DLD1 (cell line): ENCODE data around the gene CPT1B.
"Not testable (repeated sequence)": the region's sequence is repeated elsewhere in the genome, so short reads cannot be mapped to it uniquely, and the experiment has no call there.

Experiments used
- in situ Hi-C: cut with HindIII; loops from 2 replicates; pipeline ENCODE4 v1.10.0; 2017; ENCODE audit warnings: low sequenced_read_pairs

CPT1B gene

GRCh38 chr22:50577987-50578775 lies at the start of gene CPT1B:
Gene CPT1B (minus strand): TSS chr22:50578427. CDS start chr22:50577915, 512 bp downstream.
- in situ Hi-C loops, result no loop called here

GRCh38 chr22:50626850-50627641 lies 48.8 kb upstream of the CPT1B start:
- in situ Hi-C loops, result no loop called here

- in situ Hi-C loops, result no loop called here
Observed at GRCh38 chr22:50626314-50626849, 48.2 kb upstream of the CPT1B start.

- in situ Hi-C loops, result no loop called here
Observed at GRCh38 chr22:50625568-50626313, 47.5 kb upstream of the CPT1B start.

- in situ Hi-C loops, result no loop called here
Observed at GRCh38 chr22:50625131-50625567, 46.9 kb upstream of the CPT1B start.

- in situ Hi-C loops, result no loop called here
Observed at GRCh38 chr22:50624347-50625130, 46.3 kb upstream of the CPT1B start.

GRCh38 chr22:50622723-50623327 lies 44.6 kb upstream of the CPT1B start:
- in situ Hi-C loops, result no loop called here

- in situ Hi-C loops, result no loop called here
Observed at GRCh38 chr22:50621948-50622722, 43.9 kb upstream of the CPT1B start.

GRCh38 chr22:50621356-50621880 lies 43.2 kb upstream of the CPT1B start:
- in situ Hi-C loops, result no loop called here

- in situ Hi-C loops, result no loop called here
Observed at GRCh38 chr22:50620593-50621355, 42.5 kb upstream of the CPT1B start.

- in situ Hi-C loops, result not testable (repeated sequence)
Observed at GRCh38 chr22:50614296-50614695, 36.1 kb upstream of the CPT1B start.

GRCh38 chr22:50613291-50613981 lies 35.2 kb upstream of the CPT1B start:
- in situ Hi-C loops, result no loop called here

- in situ Hi-C loops, result no loop called here
Observed at GRCh38 chr22:50612528-50613221, 34.4 kb upstream of the CPT1B start.

GRCh38 chr22:50612168-50612527 lies 33.9 kb upstream of the CPT1B start:
- in situ Hi-C loops, result no loop called here

- in situ Hi-C loops, result no loop called here
Observed at GRCh38 chr22:50611341-50612060, 33.3 kb upstream of the CPT1B start.

- in situ Hi-C loops, result no loop called here
Observed at GRCh38 chr22:50610581-50610980, 32.4 kb upstream of the CPT1B start.
